ENCODE results near the gene TRIM65. TPM values are rescaled to one million over a fixed set of nuclear protein-coding genes. Genes with fewer than 3 reads are reported as not detected.

TRIM65 gene
- total RNA-seq, 1 donor from 2014 or later, result 15.4 TPM

DNA sequence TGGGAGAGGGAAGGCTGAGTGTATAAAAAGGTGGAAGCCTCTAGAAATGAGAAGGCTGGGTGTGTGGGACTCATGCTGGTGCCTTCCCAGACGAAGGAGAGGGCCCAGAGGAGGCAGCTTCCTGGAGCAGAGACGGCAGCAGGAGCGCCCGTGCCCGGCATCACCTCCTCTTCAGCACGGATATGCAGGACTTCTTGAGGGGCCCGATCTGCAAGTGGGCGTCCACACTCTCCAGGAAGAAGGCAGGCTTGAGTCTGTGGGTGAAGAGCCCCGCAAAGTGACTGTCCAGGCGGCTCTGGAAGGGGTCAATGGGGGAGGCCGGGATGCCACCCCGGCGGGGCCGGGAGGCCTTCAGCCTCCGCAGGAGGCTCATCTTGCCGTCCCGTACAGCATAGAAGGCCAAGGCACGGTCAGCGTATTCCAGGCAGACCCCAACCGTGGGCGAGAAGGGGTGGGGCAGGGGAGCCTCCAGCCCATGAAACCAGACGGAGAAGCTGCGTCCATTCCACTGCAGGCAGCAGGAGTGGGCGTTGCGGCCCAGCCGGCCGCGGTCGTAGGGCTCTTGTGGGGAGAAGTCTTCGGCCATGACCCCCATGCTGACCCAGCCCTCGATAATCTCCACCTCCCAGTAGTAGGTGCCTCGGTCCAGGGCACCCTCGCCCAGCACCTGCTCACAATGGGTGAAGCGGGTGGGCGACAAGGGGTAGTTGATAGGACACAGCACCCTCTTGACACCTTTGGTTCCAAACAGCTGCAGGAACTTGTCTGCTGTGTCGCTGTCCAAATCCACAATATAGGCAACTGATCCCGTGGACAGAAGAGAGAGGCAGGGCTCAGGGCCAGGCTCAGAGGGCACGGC, 22.2 kb downstream of the TRIM65 start:
- Mint-ChIP-seq H3K4me3 (ENCODE audit: unreplicated experiment) (no peak overlapping the region), H3K9me3 (ENCODE audit: unreplicated experiment) (no peaks in the 10 kb centered on the region), H3K36me3 (ENCODE audit: low read depth, unreplicated experiment) (peaks cover 2% of the 10 kb centered on the region), H3K4me1 (ENCODE audit: low read depth, unreplicated experiment) (peaks cover 13% of the 10 kb centered on the region), H3K27ac (ENCODE audit: unreplicated experiment) (peak overlapping the region; percentile 26), H3K27me3 (ENCODE audit: low read depth, unreplicated experiment) (no peaks in the 10 kb centered on the region)
- TF ChIP-seq, protein P1, sequence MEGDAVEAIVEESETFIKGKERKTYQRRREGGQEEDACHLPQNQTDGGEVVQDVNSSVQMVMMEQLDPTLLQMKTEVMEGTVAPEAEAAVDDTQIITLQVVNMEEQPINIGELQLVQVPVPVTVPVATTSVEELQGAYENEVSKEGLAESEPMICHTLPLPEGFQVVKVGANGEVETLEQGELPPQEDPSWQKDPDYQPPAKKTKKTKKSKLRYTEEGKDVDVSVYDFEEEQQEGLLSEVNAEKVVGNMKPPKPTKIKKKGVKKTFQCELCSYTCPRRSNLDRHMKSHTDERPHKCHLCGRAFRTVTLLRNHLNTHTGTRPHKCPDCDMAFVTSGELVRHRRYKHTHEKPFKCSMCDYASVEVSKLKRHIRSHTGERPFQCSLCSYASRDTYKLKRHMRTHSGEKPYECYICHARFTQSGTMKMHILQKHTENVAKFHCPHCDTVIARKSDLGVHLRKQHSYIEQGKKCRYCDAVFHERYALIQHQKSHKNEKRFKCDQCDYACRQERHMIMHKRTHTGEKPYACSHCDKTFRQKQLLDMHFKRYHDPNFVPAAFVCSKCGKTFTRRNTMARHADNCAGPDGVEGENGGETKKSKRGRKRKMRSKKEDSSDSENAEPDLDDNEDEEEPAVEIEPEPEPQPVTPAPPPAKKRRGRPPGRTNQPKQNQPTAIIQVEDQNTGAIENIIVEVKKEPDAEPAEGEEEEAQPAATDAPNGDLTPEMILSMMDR (IDR thresholded peaks at IDR 0.05; ENCODE audit: insufficient read depth, low read depth, low read length), result no peak
- TF ChIP-seq EZH2 (IDR thresholded peaks at IDR 0.05; ENCODE audit: insufficient read depth, low read length), result no peak
- H2AFZ ChIP-seq (ENCODE audit: low read depth, low read length), result no peak overlapping the region
- no peak overlapping the region for H3K4me3 ChIP-seq (ENCODE audit: insufficient read depth, low read depth, low read length)
- no peak overlapping the region for H3K4me2 ChIP-seq (ENCODE audit: low read length)
- no peak overlapping the region for H3K9ac ChIP-seq (ENCODE audit: low read length)
- no peaks in the 10 kb centered on the region for H3K27me3 ChIP-seq (ENCODE audit: insufficient read depth, low read length)
- no peaks in the 10 kb centered on the region for H3K36me3 ChIP-seq (ENCODE audit: insufficient read depth, low read length)
- H3K27ac ChIP-seq (ENCODE audit: low read depth, low read length), result no peak overlapping the region
- FAIRE-seq (no peak), DNase-seq (ENCODE audit: low read depth) (no peak)
- H3K9me3 ChIP-seq (ENCODE audit: insufficient read depth, low read depth, low read length), result no peaks in the 10 kb centered on the region
- H3K79me2 ChIP-seq (ENCODE audit: insufficient read depth, low read length), result no peaks in the 10 kb centered on the region
- H3K4me1 ChIP-seq (ENCODE audit: insufficient read depth, low read length), result peaks cover 39% of the 10 kb centered on the region
- peaks cover 4% of the 10 kb centered on the region for H4K20me1 ChIP-seq (ENCODE audit: insufficient read depth, low read length)

DNA sequence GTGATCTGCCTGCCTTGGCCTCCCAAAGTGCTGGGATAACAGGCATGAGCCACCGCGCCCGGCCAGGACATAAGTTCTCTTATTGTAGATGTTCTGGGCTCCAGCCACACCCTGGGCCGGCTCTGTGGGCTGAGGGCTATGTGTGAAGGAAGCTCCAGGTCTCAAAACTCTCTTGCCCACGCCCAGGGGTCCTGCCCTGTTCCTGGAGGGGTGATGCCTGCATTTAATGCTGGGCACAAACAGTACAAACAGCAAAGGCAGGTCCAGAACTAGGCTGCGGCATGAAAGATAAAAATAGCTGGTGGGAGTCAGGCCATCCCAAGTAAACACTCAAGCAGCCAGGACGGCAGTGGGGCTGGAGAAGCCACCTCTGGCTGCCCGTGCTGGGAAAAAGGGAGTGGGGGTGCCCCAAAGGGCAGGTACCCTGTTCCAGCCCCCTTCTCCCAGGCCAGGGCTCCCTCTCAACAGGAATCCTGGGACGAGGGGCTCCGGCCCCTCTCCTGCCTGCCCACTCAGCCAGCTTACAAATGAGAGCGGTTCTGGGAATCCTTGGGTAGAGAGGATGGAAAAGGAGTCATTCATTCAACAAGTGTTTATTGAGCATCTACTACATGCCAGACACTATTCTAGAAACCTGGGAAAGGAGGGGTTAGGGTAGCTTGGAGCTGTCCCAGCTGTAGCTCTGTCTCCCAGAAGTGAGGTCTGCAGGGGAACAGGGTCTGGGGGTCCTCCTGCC, 23.0 kb downstream of the TRIM65 start:
- Histone ChIP-seq H3K9me3 (ENCODE audit: insufficient read depth, low read depth, low read length) (no peaks in the 10 kb centered on the region), H2AFZ (ENCODE audit: low read depth, low read length) (no peak overlapping the region), H3K4me3 (ENCODE audit: insufficient read depth, low read depth, low read length) (no peak overlapping the region), H4K20me1 (ENCODE audit: insufficient read depth, low read length) (peaks cover 4% of the 10 kb centered on the region), H3K36me3 (ENCODE audit: insufficient read depth, low read length) (no peaks in the 10 kb centered on the region), H3K9ac (ENCODE audit: low read length) (no peak overlapping the region), H3K27me3 (ENCODE audit: insufficient read depth, low read length) (no peaks in the 10 kb centered on the region), H3K79me2 (ENCODE audit: insufficient read depth, low read length) (no peaks in the 10 kb centered on the region), H3K27ac (ENCODE audit: low read depth, low read length) (no peak overlapping the region), H3K4me1 (ENCODE audit: insufficient read depth, low read length) (peaks cover 45% of the 10 kb centered on the region), H3K4me2 (ENCODE audit: low read length) (no peak overlapping the region)
- DNase-seq (ENCODE audit: low read depth), result no peak
- TF ChIP-seq EZH2 (IDR thresholded peaks at IDR 0.05; ENCODE audit: insufficient read depth, low read length), result no peak
- TF ChIP-seq, protein P1 (IDR thresholded peaks at IDR 0.05; ENCODE audit: insufficient read depth, low read depth, low read length), result no peak
- Mint-ChIP-seq H3K36me3 (ENCODE audit: low read depth, unreplicated experiment) (peaks cover 2% of the 10 kb centered on the region), H3K27ac (ENCODE audit: unreplicated experiment) (peak overlapping the region; percentile 26), H3K4me1 (ENCODE audit: low read depth, unreplicated experiment) (peaks cover 13% of the 10 kb centered on the region), H3K27me3 (ENCODE audit: low read depth, unreplicated experiment) (no peaks in the 10 kb centered on the region), H3K4me3 (ENCODE audit: unreplicated experiment) (no peak overlapping the region), H3K9me3 (ENCODE audit: unreplicated experiment) (no peaks in the 10 kb centered on the region)
- FAIRE-seq, result no peak

Measured in astrocyte (in vitro differentiated cells and primary cell).